MCF 10A (cell line): Measurements from ENCODE around the gene FYCO1. TPM values are rescaled to one million over a fixed set of nuclear protein-coding genes. Genes with fewer than 3 reads are reported as not detected.

Experiments
- BruUV-seq: library from RNA; stranded (reverse); fragments of 400-500 nt; replicated peaks from 2 replicates; lab custom pipeline; 2021; lab: Mats Ljungman, UMichigan
- CTCF ChIA-PET: fragments of 300-600 bp; sonication (Branson Sonifier 250); formaldehyde crosslinking; extraction: SDS; loops from one replicate; lab custom pipeline; 2021; ENCODE audit warnings: antibody characterized with exemption, inconsistent platforms; lab: Yijun Ruan, JAX
- POLR2A ChIA-PET: fragments of 300-600, 350-650 bp; sonication (Branson Sonifier 250); formaldehyde crosslinking; extraction: SDS; loops from one replicate; lab custom pipeline; 2020; ENCODE audit warnings: antibody characterized with exemption, inconsistent platforms; lab: Yijun Ruan, JAX
- DNase-seq: peaks from one replicate; pipeline ENCODE4 v3.0.0-alpha.2; 2018; ENCODE audit not compliant: unreplicated experiment
- H3K27ac Mint-ChIP-seq: one replicate; pipeline ENCODE4 v1.8.0; 2022; ENCODE audit warnings: mild to moderate bottlenecking, low read depth, mixed read lengths; ENCODE audit not compliant: unreplicated experiment
- H3K27me3 Mint-ChIP-seq: one replicate; pipeline ENCODE4 v1.8.0; 2022; ENCODE audit warnings: mixed read lengths; ENCODE audit not compliant: insufficient read depth, unreplicated experiment
- H3K36me3 Mint-ChIP-seq: one replicate; pipeline ENCODE4 v1.8.0; 2022; ENCODE audit warnings: mild to moderate bottlenecking, moderate library complexity, mixed read lengths; ENCODE audit not compliant: insufficient read depth, unreplicated experiment
- H3K4me1 Mint-ChIP-seq: one replicate; pipeline ENCODE4 v1.8.0; 2022; ENCODE audit warnings: mixed read lengths; ENCODE audit not compliant: insufficient read depth, unreplicated experiment
- H3K4me3 Mint-ChIP-seq: one replicate; pipeline ENCODE4 v1.8.0; 2022; ENCODE audit warnings: mild to moderate bottlenecking, moderate library complexity, mixed read lengths; ENCODE audit not compliant: unreplicated experiment
- H3K9me3 Mint-ChIP-seq: one replicate; pipeline ENCODE4 v1.8.0; 2022; ENCODE audit warnings: mixed read lengths; ENCODE audit not compliant: unreplicated experiment
- intact Hi-C: fragments of 100-400 bp; cut with micrococcal nuclease; formaldehyde crosslinking; loops from 2 replicates; pipeline ENCODE4 v1.14.1; 2022
- total RNA-seq: library from RNA; stranded (reverse); gene quantifications from 2 replicates; pipeline ENCODE4 v1.2.3, GENCODE V29; 2022
- TF ChIP-seq, protein P1 (sequence below): fragments of 200-600 bp; IDR thresholded peaks from one replicate; pipeline ENCODE4 v1.8.0; 2022; ENCODE audit warnings: antibody characterized with exemption, mild to moderate bottlenecking; ENCODE audit not compliant: unreplicated experiment

The FYCO1 gene
- total RNA-seq, 1 experiment from 2014 or later, result 18.4 TPM

- no peak overlapping the region for H3K27ac Mint-ChIP-seq
- no peak for DNase-seq
- ChIA-PET CTCF (interaction anchor here (0.5 to 9.6 kb wide), 14 partner anchors 11 to 1840 kb away, joined by 3 to 241 read pairs (median 6); partner anchors contain the start of gene CCR5), POLR2A (interaction anchor here (0.6 to 0.8 kb wide), 3 partner anchors 16 to 181 kb away, joined by 3 read pairs; no protein-coding TSS in a partner anchor)
- peaks cover 21% of the 10 kb centered on the region for H3K36me3 Mint-ChIP-seq
- BruUV-seq, result no TSS peak
- peaks cover 7% of the 10 kb centered on the region for H3K9me3 Mint-ChIP-seq
- no peak overlapping the region for H3K4me3 Mint-ChIP-seq
- no peaks in the 10 kb centered on the region for H3K27me3 Mint-ChIP-seq
- H3K4me1 Mint-ChIP-seq, result peaks cover 6% of the 10 kb centered on the region
- TF ChIP-seq, protein P1, sequence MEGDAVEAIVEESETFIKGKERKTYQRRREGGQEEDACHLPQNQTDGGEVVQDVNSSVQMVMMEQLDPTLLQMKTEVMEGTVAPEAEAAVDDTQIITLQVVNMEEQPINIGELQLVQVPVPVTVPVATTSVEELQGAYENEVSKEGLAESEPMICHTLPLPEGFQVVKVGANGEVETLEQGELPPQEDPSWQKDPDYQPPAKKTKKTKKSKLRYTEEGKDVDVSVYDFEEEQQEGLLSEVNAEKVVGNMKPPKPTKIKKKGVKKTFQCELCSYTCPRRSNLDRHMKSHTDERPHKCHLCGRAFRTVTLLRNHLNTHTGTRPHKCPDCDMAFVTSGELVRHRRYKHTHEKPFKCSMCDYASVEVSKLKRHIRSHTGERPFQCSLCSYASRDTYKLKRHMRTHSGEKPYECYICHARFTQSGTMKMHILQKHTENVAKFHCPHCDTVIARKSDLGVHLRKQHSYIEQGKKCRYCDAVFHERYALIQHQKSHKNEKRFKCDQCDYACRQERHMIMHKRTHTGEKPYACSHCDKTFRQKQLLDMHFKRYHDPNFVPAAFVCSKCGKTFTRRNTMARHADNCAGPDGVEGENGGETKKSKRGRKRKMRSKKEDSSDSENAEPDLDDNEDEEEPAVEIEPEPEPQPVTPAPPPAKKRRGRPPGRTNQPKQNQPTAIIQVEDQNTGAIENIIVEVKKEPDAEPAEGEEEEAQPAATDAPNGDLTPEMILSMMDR, result no peak
- intact Hi-C loops, result no loop called here
Observed at GRCh38 chr3:45940004-45940780, 55.4 kb downstream of the FYCO1 start.

- BruUV-seq, result no TSS peak
- Mint-ChIP-seq H3K4me1 (peaks cover 6% of the 10 kb centered on the region), H3K27ac (no peak overlapping the region), H3K27me3 (no peaks in the 10 kb centered on the region), H3K4me3 (no peak overlapping the region), H3K9me3 (peaks cover 7% of the 10 kb centered on the region), H3K36me3 (peaks cover 28% of the 10 kb centered on the region)
- ChIA-PET CTCF (interaction anchor here (0.6 to 9.6 kb wide), 34 partner anchors 9 to 445 kb away, joined by 3 to 241 read pairs (median 5); partner anchors contain the start of gene CCR5), POLR2A (interaction anchor here (0.6 to 1.6 kb wide), 5 partner anchors 8 to 439 kb away, joined by 3 to 6 read pairs (median 5); partner anchors contain the start of gene LZTFL1)
- peak; percentile 14 for DNase-seq
- TF ChIP-seq, protein P1, result no peak
- intact Hi-C loops, result loop anchor here (2.0 to 10.0 kb wide), 4 partner anchors 265 to 902 kb away; partner anchors contain the start of gene CCR1
Observed at GRCh38 chr3:45939341-45939771, 56.3 kb downstream of the FYCO1 start.

GRCh38 chr3:45938864-45939263 lies 56.8 kb downstream of the FYCO1 start:
- intact Hi-C loops, result loop anchor here (1.0 to 10.0 kb wide), 5 partner anchors 140 to 902 kb away; partner anchors contain the start of gene CCR1
- H3K36me3 Mint-ChIP-seq, result peaks cover 33% of the 10 kb centered on the region
- TF ChIP-seq, protein P1, result peak; percentile 79
- no peak overlapping the region for H3K27ac Mint-ChIP-seq
- no peak overlapping the region for H3K4me3 Mint-ChIP-seq
- no TSS peak for BruUV-seq
- POLR2A ChIA-PET, result interaction anchor here (0.6 to 1.6 kb wide), 5 partner anchors 9 to 439 kb away, joined by 3 to 6 read pairs (median 5); partner anchors contain the start of gene LZTFL1
- no peaks in the 10 kb centered on the region for H3K27me3 Mint-ChIP-seq
- CTCF ChIA-PET, result interaction anchor here (0.5 to 9.6 kb wide), 43 partner anchors 9 to 903 kb away, joined by 3 to 241 read pairs (median 4); partner anchors contain the start of gene CCR5
- H3K4me1 Mint-ChIP-seq, result peaks cover 6% of the 10 kb centered on the region
- DNase-seq, result peak; percentile 82
- H3K9me3 Mint-ChIP-seq, result peaks cover 7% of the 10 kb centered on the region

- BruUV-seq, result no TSS peak
- intact Hi-C loops, result loop anchor here (1.0 to 10.0 kb wide), 5 partner anchors 141 to 901 kb away; partner anchors contain the start of gene CCR1
Observed at GRCh38 chr3:45938043-45938435, 57.6 kb downstream of the FYCO1 start.

More at GRCh38 chr3:45938043-45938435, 57.6 kb downstream of the FYCO1 start:
- Mint-ChIP-seq H3K4me1 (peaks cover 6% of the 10 kb centered on the region), H3K27ac (no peak overlapping the region), H3K4me3 (no peak overlapping the region), H3K27me3 (no peaks in the 10 kb centered on the region), H3K36me3 (peaks cover 34% of the 10 kb centered on the region), H3K9me3 (peaks cover 7% of the 10 kb centered on the region)
- DNase-seq, result no peak
- ChIA-PET CTCF (interaction anchor here (0.5 to 9.6 kb wide), 36 partner anchors 9 to 902 kb away, joined by 3 to 241 read pairs (median 5); partner anchors contain the start of gene CCR5), POLR2A (interaction anchor here (0.6 to 1.6 kb wide), 3 partner anchors 142 to 440 kb away, joined by 4 to 6 read pairs (median 6); no protein-coding TSS in a partner anchor)
- TF ChIP-seq, protein P1, result no peak
